WTC11 (cell line): ENCODE results near the gene UBE3A.

Experiments used
- CTCF ChIP-seq: fragments of 200-600 bp; IDR thresholded peaks from 2 replicates; pipeline ENCODE4 v1.8.0; 2022; ENCODE audit warnings: antibody characterized with exemption
- E2F4 ChIP-seq: sonication (generic); formaldehyde crosslinking; IDR thresholded peaks from 2 replicates; pipeline ENCODE4 v1.8.1; 2022; ENCODE audit warnings: low read depth, mild to moderate bottlenecking, moderate library complexity, missing genetic modification reagents, borderline replicate concordance
- FOXP4 ChIP-seq: sonication (generic); formaldehyde crosslinking; IDR thresholded peaks from 2 replicates; pipeline ENCODE4 v1.8.0; 2022; ENCODE audit warnings: mild to moderate bottlenecking, missing genetic modification reagents
- IRF1 ChIP-seq: sonication (generic); formaldehyde crosslinking; IDR thresholded peaks from 2 replicates; pipeline ENCODE4 v1.8.0; 2023; ENCODE audit warnings: missing genetic modification reagents
- MYBL2 ChIP-seq: sonication (generic); formaldehyde crosslinking; IDR thresholded peaks from 2 replicates; pipeline ENCODE4 v1.8.1; 2023; ENCODE audit warnings: mild to moderate bottlenecking, moderate library complexity, missing genetic modification reagents
- SP1 ChIP-seq: sonication (generic); formaldehyde crosslinking; conservative IDR thresholded peaks from 2 replicates; pipeline ENCODE4 v1.8.1; 2022; ENCODE audit warnings: missing genetic modification reagents
- TCF7 ChIP-seq: sonication (generic); formaldehyde crosslinking; IDR thresholded peaks from 2 replicates; pipeline ENCODE4 v1.8.0; 2022; ENCODE audit warnings: mild to moderate bottlenecking, low read depth, missing genetic modification reagents, moderate library complexity
- TEAD4 ChIP-seq: sonication (generic); formaldehyde crosslinking; IDR thresholded peaks from 2 replicates; pipeline ENCODE4 v1.8.0; 2022; ENCODE audit warnings: mild to moderate bottlenecking, missing genetic modification reagents
- ZBTB43 ChIP-seq: sonication (generic); formaldehyde crosslinking; IDR thresholded peaks from 2 replicates; pipeline ENCODE4 v1.8.1; 2023; ENCODE audit warnings: mild to moderate bottlenecking, missing genetic modification reagents

- TF ChIP-seq CTCF (no peak), ZBTB43 (CRISPR knock-in tag) (no peak), TEAD4 (CRISPR knock-in tag) (no peak), SP1 (CRISPR knock-in tag) (no peak), IRF1 (no peak), MYBL2 (no peak), E2F4 (no peak), FOXP4 (CRISPR knock-in tag) (no peak), TCF7 (no peak)
Measured at GRCh38 chr15:25378501-25378901, 60.3 kb downstream of the UBE3A start.
